CD14-positive monocyte (primary cell): ENCODE measurements around the gene PMPCA. TPM values are rescaled to one million over a fixed set of nuclear protein-coding genes. Genes with fewer than 3 reads are reported as not detected.

Experiments used
- DNase-seq, 3 donors: peaks; one replicate each; pipeline ENCODE4 v3.0.0-alpha.2; 2011 to 2022
- H2AFZ ChIP-seq: 2 replicates; pipeline ENCODE4 v1.6.0; 2012; ENCODE audit warnings: mild to moderate bottlenecking, low read depth, low read length, inconsistent platforms; ENCODE audit not compliant: insufficient read depth, poor library complexity, severe bottlenecking
- H3K27ac ChIP-seq, 2 donors: 1 replicate in 1 of 2; 2 replicates in 1 of 2; pipeline ENCODE4 v1.5.1; 2012 to 2013; ENCODE audit warnings: low read length in 2 of 2, control low read depth in 1 of 2, inconsistent platforms in 1 of 2, low read depth in 1 of 2, mild to moderate bottlenecking in 1 of 2
- H3K27me3 ChIP-seq, 2 donors: one replicate each; pipeline versions ENCODE4 v1.6.0 to v1.6.1; 2011 to 2013; ENCODE audit warnings: low read length in 2 of 2; ENCODE audit not compliant: control insufficient read depth in 2 of 2, insufficient read depth in 2 of 2
- H3K36me3 ChIP-seq, 2 donors: replicated peaks in 1 of 2; 1 replicate in 1 of 2; 2 replicates in 1 of 2; pipeline versions ENCODE4 v1.5.1 to v1.6.1; 2012 to 2013; ENCODE audit warnings: low read length in 2 of 2, control low read depth in 1 of 2, inconsistent platforms in 1 of 2, mild to moderate bottlenecking in 1 of 2; ENCODE audit not compliant: insufficient read depth in 2 of 2, control insufficient read depth in 1 of 2
- H3K4me1 ChIP-seq, 2 donors: 1 replicate in 1 of 2; 2 replicates in 1 of 2; pipeline versions ENCODE4 v1.5.1 to v1.6.1; 2012 to 2013; ENCODE audit warnings: low read length in 2 of 2, control low read depth in 1 of 2, inconsistent platforms in 1 of 2, mild to moderate bottlenecking in 1 of 2, moderate library complexity in 1 of 2; ENCODE audit not compliant: insufficient read depth in 2 of 2, control insufficient read depth in 1 of 2
- H3K4me2 ChIP-seq: replicated peaks from 2 replicates; pipeline ENCODE3; 2012; ENCODE audit warnings: low read length, moderate library complexity, mild to moderate bottlenecking; ENCODE audit not compliant: poor library complexity, severe bottlenecking; ENCODE audit errors: extremely low read depth
- H3K4me3 ChIP-seq, 3 experiments: fragments of 200-600 bp in 1 of 3; sonication (generic) in 1 of 3; replicated peaks in 1 of 3; 1 replicate in 2 of 3; 2 replicates in 1 of 3; pipeline ENCODE4 v1.5.1; 2011 to 2013; ENCODE audit warnings: low read length in 3 of 3, mild to moderate bottlenecking in 3 of 3, control low read depth in 2 of 3, low read depth in 2 of 3, inconsistent platforms in 1 of 3, moderate library complexity in 1 of 3
- H3K79me2 ChIP-seq: 2 replicates; pipeline ENCODE4 v1.6.0; 2012; ENCODE audit warnings: mild to moderate bottlenecking, control low read depth, inconsistent platforms, low read length, moderate library complexity; ENCODE audit not compliant: insufficient read depth
- H3K9ac ChIP-seq: 2 replicates; pipeline ENCODE4 v1.6.0; 2017; ENCODE audit warnings: low read length, mild to moderate bottlenecking; ENCODE audit not compliant: insufficient read depth, poor library complexity, severe bottlenecking
- H3K9me3 ChIP-seq, 2 donors: replicated peaks in 1 of 2; 1 replicate in 1 of 2; 2 replicates in 1 of 2; pipeline versions ENCODE4 v1.5.1 to v1.6.1; 2012 to 2013; ENCODE audit warnings: low read length in 2 of 2, control low read depth in 1 of 2; ENCODE audit not compliant: control insufficient read depth in 1 of 2, insufficient read depth in 1 of 2
- H4K20me1 ChIP-seq: 2 replicates; pipeline ENCODE4 v1.6.0; 2012; ENCODE audit warnings: mild to moderate bottlenecking, low read length, control low read depth, moderate library complexity; ENCODE audit not compliant: insufficient read depth
- H3K27ac Mint-ChIP-seq, 7 donors: one replicate each; pipeline ENCODE4 v1.8.0; 2020; ENCODE audit warnings: mild to moderate bottlenecking in 7 of 7, mixed read lengths in 7 of 7, moderate library complexity in 6 of 7, inconsistent platforms in 2 of 7
- H3K27me3 Mint-ChIP-seq, 3 donors: one replicate each; pipeline ENCODE4 v1.8.0; 2021 to 2022; ENCODE audit warnings: low read depth in 3 of 3, mild to moderate bottlenecking in 3 of 3, mixed read lengths in 3 of 3, moderate library complexity in 3 of 3, inconsistent platforms in 1 of 3
- H3K36me3 Mint-ChIP-seq, 2 donors: one replicate each; pipeline ENCODE4 v1.8.0; 2020; ENCODE audit warnings: mixed read lengths in 2 of 2, inconsistent platforms in 1 of 2, mild to moderate bottlenecking in 1 of 2
- H3K4me1 Mint-ChIP-seq: one replicate; pipeline ENCODE4 v1.8.0; 2020; ENCODE audit warnings: mild to moderate bottlenecking, mixed read lengths
- H3K4me3 Mint-ChIP-seq, 2 donors: one replicate each; pipeline ENCODE4 v1.8.0; 2020; ENCODE audit warnings: mild to moderate bottlenecking in 2 of 2, mixed read lengths in 2 of 2, moderate library complexity in 1 of 2
- H3K9me3 Mint-ChIP-seq, 7 donors: one replicate each; pipeline ENCODE4 v1.8.0; 2020 to 2022; ENCODE audit warnings: mixed read lengths in 7 of 7, mild to moderate bottlenecking in 6 of 7, moderate library complexity in 6 of 7, inconsistent platforms in 2 of 7
- CTCF ChIP-seq: fragments of 200-600 bp; IDR thresholded peaks from one replicate; pipeline ENCODE4 v1.8.0; 2022; ENCODE audit warnings: antibody characterized with exemption, mild to moderate bottlenecking
- WGBS: methylation state at CpG from one replicate; pipeline ENCODE4 v1.1.5; 2013; ENCODE audit warnings: missing lambda C conversion rate; ENCODE audit not compliant: insufficient coverage; 5-methylcytosine and 5-hydroxymethylcytosine counted together
- intact Hi-C, 2 donors: fragments of 100-400 bp; cut with micrococcal nuclease; formaldehyde crosslinking; loops; one replicate each; pipeline versions ENCODE4 v1.15.0 to v1.15.1; 2023
- polyA plus RNA-seq, 3 donors: library from polyadenylated mRNA; depleted of rRNA in 1 of 3; unstranded in 2 of 3; stranded (reverse) in 1 of 3; fragments of 300-500 nt in 2 of 3; fragments of >200 nt in 1 of 3; fragmentation: Illumina TruSeq in 2 of 3; gene quantifications; 1 replicate in 2 of 3; 2 replicates in 1 of 3; pipeline ENCODE4 v1.2.3, GENCODE V29; 2012 to 2021

PMPCA gene
- polyA plus RNA-seq, 3 donors: 23.1 to 58.8 (median 24.9) TPM

GRCh38 chr9:136370037-136370436 is 40.4 kb upstream of the PMPCA start:
- no peak overlapping the region for H3K27ac ChIP-seq
- no peak overlapping the region for H3K4me3 ChIP-seq
- H3K4me1 ChIP-seq: peaks cover 38 to 50% of the 10 kb centered on the region in 2 donors
- no peak for TF ChIP-seq CTCF
- no peaks in the 10 kb centered on the region for H3K9me3 ChIP-seq
- peaks cover 40% of the 10 kb centered on the region for H4K20me1 ChIP-seq
- WGBS: 97% methylated on average over 16 of the region's 19 CpGs
- intact Hi-C loops: no loop called here
- no peak overlapping the region for H3K27ac Mint-ChIP-seq
- no peaks in the 10 kb centered on the region for H3K27me3 ChIP-seq
- H3K36me3 ChIP-seq: peaks cover 49 to 57% of the 10 kb centered on the region in 2 donors
- H3K4me1 Mint-ChIP-seq: peaks cover 32% of the 10 kb centered on the region
- peaks cover 25 to 46% of the 10 kb centered on the region in 2 donors for H3K36me3 Mint-ChIP-seq
- H3K4me3 Mint-ChIP-seq: no peak overlapping the region
- H3K4me2 ChIP-seq: no peak overlapping the region
- no peaks in the 10 kb centered on the region for H3K9me3 Mint-ChIP-seq
- no peaks in the 10 kb centered on the region for H3K27me3 Mint-ChIP-seq
- H3K9ac ChIP-seq: no peak overlapping the region
- peaks cover 25% of the 10 kb centered on the region for H3K79me2 ChIP-seq
- no peak overlapping the region for H2AFZ ChIP-seq
- no peak for DNase-seq

GRCh38 chr9:136370687-136371532 is 39.5 kb upstream of the PMPCA start:
- no peak overlapping the region for H3K27ac Mint-ChIP-seq
- H3K4me3 Mint-ChIP-seq: no peak overlapping the region
- no peak overlapping the region for H3K27ac ChIP-seq
- H2AFZ ChIP-seq: no peak overlapping the region
- peaks cover 26% of the 10 kb centered on the region for H3K4me1 Mint-ChIP-seq
- peaks cover 40% of the 10 kb centered on the region for H4K20me1 ChIP-seq
- peaks cover 30 to 41% of the 10 kb centered on the region in 2 donors for H3K4me1 ChIP-seq
- H3K4me3 ChIP-seq: no peak overlapping the region
- TF ChIP-seq CTCF: no peak
- intact Hi-C loops: no loop called here
- H3K4me2 ChIP-seq: no peak overlapping the region
- whole genome bisulfite sequencing: 98% methylated on average over 53 of the region's 54 CpGs
- H3K9me3 Mint-ChIP-seq: no peaks in the 10 kb centered on the region
- no peaks in the 10 kb centered on the region for H3K27me3 Mint-ChIP-seq
- no peak overlapping the region for H3K9ac ChIP-seq
- H3K79me2 ChIP-seq: peaks cover 25% of the 10 kb centered on the region
- no peaks in the 10 kb centered on the region for H3K27me3 ChIP-seq
- H3K36me3 ChIP-seq: peaks cover 49 to 57% of the 10 kb centered on the region in 2 donors
- peaks cover 25 to 52% of the 10 kb centered on the region in 2 donors for H3K36me3 Mint-ChIP-seq
- no peaks in the 10 kb centered on the region for H3K9me3 ChIP-seq
- no peak for DNase-seq
